Fibroblast of mammary gland (primary cell): ENCODE data around the gene RPS15.
"Not testable (repeated sequence)": the region's sequence is repeated elsewhere in the genome, so short reads cannot be mapped to it uniquely, and the experiment has no call there.

Source experiments
- DNase-seq: peaks from one replicate; pipeline ENCODE4 v3.0.0-alpha.2; 2010; ENCODE audit warnings: low read depth
- H3K4me3 ChIP-seq: 2 replicates; pipeline ENCODE4 v1.5.1; 2011; ENCODE audit warnings: low read depth, mild to moderate bottlenecking, low read length, moderate library complexity; ENCODE audit not compliant: control insufficient read depth
- CTCF ChIP-seq: conservative IDR thresholded peaks from 2 replicates; pipeline ENCODE4 v1.5.1; 2011; ENCODE audit warnings: low read depth, low read length, inconsistent platforms; ENCODE audit not compliant: control insufficient read depth, insufficient read depth

Gene RPS15

GRCh38 chr19:1475751-1476437 lies 37.7 kb downstream of the RPS15 start:
- no peak for TF ChIP-seq CTCF
- DNase-seq, result no peak
- no peak overlapping the region for H3K4me3 ChIP-seq

- not testable (repeated sequence) for H3K4me3 ChIP-seq, DNase-seq
Measured at GRCh38 chr19:1477056-1477455, 38.9 kb downstream of the RPS15 start.

- peak; percentile 88 for DNase-seq
- H3K4me3 ChIP-seq, result peak within 1 kb of the TSS; percentile 81
- TF ChIP-seq CTCF, result no peak
Measured at GRCh38 chr19:1478934-1479707, 40.9 kb downstream of the RPS15 start, which contains the start of gene C19orf25. Gene C19orf25 (minus strand): TSS chr19:1479215. CDS start chr19:1478903, 312 bp downstream.

- no peak for TF ChIP-seq CTCF
- DNase-seq, result no peak
- no peak overlapping the region for H3K4me3 ChIP-seq
Measured at GRCh38 chr19:1481224-1481892, 43.2 kb downstream of the RPS15 start.

- no peak for DNase-seq
- no peak for TF ChIP-seq CTCF
- no peak overlapping the region for H3K4me3 ChIP-seq
Measured at GRCh38 chr19:1481893-1482360, 43.7 kb downstream of the RPS15 start.

GRCh38 chr19:1482361-1483130 lies 44.4 kb downstream of the RPS15 start:
- H3K4me3 ChIP-seq, result no peak overlapping the region
- DNase-seq, result no peak
- no peak for TF ChIP-seq CTCF
